IMR-90 (cell line): ENCODE data around the gene PCDH1. TPM values are rescaled to one million over a fixed set of nuclear protein-coding genes. Genes with fewer than 3 reads are reported as not detected.

Experiments used
- ATAC-seq: fragments of 200-7000 bp; cut with Tn5 transposase; 2 replicates; pipeline ENCODE4 v1.9.1; 2020; ENCODE audit warnings: low read depth, mild to moderate bottlenecking, moderate library complexity
- BruUV-seq: library from RNA; stranded (reverse); fragments of 400-500 nt; replicated peaks from 2 replicates; lab custom pipeline; 2021; lab: Mats Ljungman, UMichigan
- CTCF ChIA-PET: fragments of 300-600 bp; formaldehyde crosslinking; extraction: SDS; loops from one replicate; lab custom pipeline; 2021; ENCODE audit warnings: antibody characterized with exemption; lab: Yijun Ruan, JAX
- POLR2A ChIA-PET: fragments of 300-600 bp; sonication (Branson Sonifier 250); formaldehyde crosslinking; loops from one replicate; lab custom pipeline; 2022; ENCODE audit warnings: antibody characterized with exemption; ENCODE audit not compliant: unreplicated experiment; lab: Charles Lee
- DNase-seq: peaks from one replicate; pipeline ENCODE4 v3.0.0; 2013
- H2AFZ ChIP-seq: replicated peaks from 2 replicates; pipeline ENCODE3; 2013; ENCODE audit warnings: low read length, mild to moderate bottlenecking; ENCODE audit not compliant: poor library complexity
- H2AK5ac ChIP-seq: 2 replicates; pipeline ENCODE4 v1.6.1; 2013; ENCODE audit warnings: low read depth, low read length, inconsistent platforms
- H2AK9ac ChIP-seq: replicated peaks from 2 replicates; pipeline ENCODE3; 2013; ENCODE audit warnings: mild to moderate bottlenecking, low read depth, low read length, moderate library complexity; ENCODE audit not compliant: poor library complexity
- H2BK120ac ChIP-seq: 2 replicates; pipeline ENCODE4 v1.6.1; 2013; ENCODE audit warnings: low read depth, low read length, inconsistent platforms
- H2BK15ac ChIP-seq: 3 replicates; pipeline ENCODE4 v1.6.1; 2013; ENCODE audit warnings: low read depth, low read length, inconsistent platforms
- H2BK20ac ChIP-seq: 2 replicates; pipeline ENCODE4 v1.6.1; 2013; ENCODE audit warnings: low read depth, mild to moderate bottlenecking, inconsistent platforms, low read length, moderate library complexity
- H2BK5ac ChIP-seq: 2 replicates; pipeline ENCODE4 v1.6.1; 2013; ENCODE audit warnings: mild to moderate bottlenecking, low read depth, low read length, inconsistent platforms; ENCODE audit not compliant: poor library complexity, severe bottlenecking
- H3K14ac ChIP-seq: replicated peaks from 2 replicates; pipeline ENCODE4 v1.6.1; 2013; ENCODE audit warnings: low read depth, low read length, inconsistent platforms
- H3K18ac ChIP-seq: 2 replicates; pipeline ENCODE4 v1.6.1; 2013; ENCODE audit warnings: low read depth, low read length, control low read depth
- H3K23ac ChIP-seq: 2 replicates; pipeline ENCODE4 v1.6.1; 2013; ENCODE audit warnings: low read depth, low read length, inconsistent platforms
- H3K27ac ChIP-seq: 2 replicates; pipeline ENCODE4 v1.5.1; 2013; ENCODE audit warnings: mild to moderate bottlenecking, control low read depth, low read length; ENCODE audit not compliant: insufficient read depth
- H3K27me3 ChIP-seq: 2 replicates; pipeline ENCODE4 v1.6.1; 2013; ENCODE audit warnings: low read length; ENCODE audit not compliant: control insufficient read depth, insufficient read depth
- H3K36me3 ChIP-seq: 2 replicates; pipeline ENCODE4 v1.6.1; 2013; ENCODE audit warnings: low read length, mixed read lengths; ENCODE audit not compliant: control insufficient read depth, insufficient read depth
- H3K4ac ChIP-seq: 2 replicates; pipeline ENCODE4 v1.6.1; 2013; ENCODE audit warnings: low read depth, low read length, inconsistent platforms
- H3K4me1 ChIP-seq: 2 replicates; pipeline ENCODE4 v1.6.1; 2013; ENCODE audit warnings: low read length, mixed read lengths; ENCODE audit not compliant: control insufficient read depth, insufficient read depth
- H3K4me2 ChIP-seq: 2 replicates; pipeline ENCODE4 v1.6.1; 2013; ENCODE audit warnings: low read depth, mild to moderate bottlenecking, control low read depth, low read length, moderate library complexity
- H3K4me3 ChIP-seq: 2 replicates; pipeline ENCODE4 v1.5.1; 2013; ENCODE audit warnings: low read depth, mild to moderate bottlenecking, control low read depth, low read length, moderate library complexity; ENCODE audit not compliant: insufficient read depth
- H3K56ac ChIP-seq: 2 replicates; pipeline ENCODE4 v1.6.1; 2013; ENCODE audit warnings: low read length, inconsistent platforms; ENCODE audit not compliant: insufficient read depth; ENCODE audit errors: extremely low read depth
- H3K79me1 ChIP-seq, 2 experiments: 2 replicates each; pipeline ENCODE4 v1.6.1; 2013; ENCODE audit warnings: low read length in 2 of 2, inconsistent platforms in 1 of 2, low read depth in 1 of 2
- H3K9ac ChIP-seq: 2 replicates; pipeline ENCODE4 v1.6.1; 2013; ENCODE audit warnings: low read depth, low read length, control low read depth
- H3K9me1 ChIP-seq: 2 replicates; pipeline ENCODE4 v1.6.1; 2013; ENCODE audit warnings: low read length, inconsistent platforms; ENCODE audit not compliant: insufficient read depth
- H3K9me3 ChIP-seq: 2 replicates; pipeline ENCODE4 v1.6.1; 2013; ENCODE audit warnings: low read length; ENCODE audit not compliant: control insufficient read depth, insufficient read depth
- H4K20me1 ChIP-seq: 2 replicates; pipeline ENCODE4 v1.6.1; 2013; ENCODE audit warnings: low read length, inconsistent platforms; ENCODE audit not compliant: insufficient read depth
- H4K5ac ChIP-seq: 2 replicates; pipeline ENCODE4 v1.6.1; 2013; ENCODE audit warnings: mild to moderate bottlenecking, low read depth, low read length, control low read depth
- H4K8ac ChIP-seq, 2 experiments: 2 replicates each; pipeline ENCODE4 v1.6.1; 2013; ENCODE audit warnings: low read depth in 2 of 2, low read length in 2 of 2, control low read depth in 1 of 2, inconsistent platforms in 1 of 2
- H4K91ac ChIP-seq: 2 replicates; pipeline ENCODE4 v1.6.1; 2013; ENCODE audit warnings: low read depth, low read length, inconsistent platforms; ENCODE audit not compliant: insufficient read depth
- CHD1 ChIP-seq: IDR thresholded peaks from 2 replicates; pipeline ENCODE4 v1.6.1; 2012; ENCODE audit warnings: low read depth, low read length, improper control_type of control experiment
- NFE2L2 ChIP-seq: fragments of 150-350 bp; IDR thresholded peaks from 2 replicates; pipeline ENCODE4 v1.6.1; 2016; ENCODE audit warnings: low read depth, mild to moderate bottlenecking, low read length
- RFX5 ChIP-seq: IDR thresholded peaks from 2 replicates; pipeline ENCODE4 v1.8.0; 2012; ENCODE audit warnings: low read depth, mild to moderate bottlenecking, low read length, moderate library complexity
- SMC3 ChIP-seq: fragments of 150-350 bp; IDR thresholded peaks from 2 replicates; pipeline ENCODE4 v1.6.1; 2016; ENCODE audit warnings: low read depth, mild to moderate bottlenecking, antibody characterized with exemption, low read length, moderate library complexity
- WGBS, 2 experiments: methylation state at CpG; one replicate each; pipeline versions ENCODE4 v1.1.5 to v1.1.7; 2013; ENCODE audit warnings: missing lambda C conversion rate in 2 of 2; ENCODE audit not compliant: insufficient read length in 1 of 2; ENCODE audit errors: extremely low coverage in 2 of 2; 5-methylcytosine and 5-hydroxymethylcytosine counted together
- dilution Hi-C: fragments of 300-500 bp; cut with HindIII; formaldehyde crosslinking; loops from one replicate; pipeline ENCODE4 v1.14.3; 2018; ENCODE audit warnings: low sequenced_read_pairs; ENCODE audit not compliant: unreplicated experiment
- in situ Hi-C: fragments of 300-500 bp; cut with MboI; formaldehyde crosslinking; loops from 3 replicates; pipeline ENCODE4 v1.14.3; 2019; ENCODE audit warnings: low sequenced_read_pairs, inconsistent platforms, mixed read lengths
- intact Hi-C: fragments of 100-400 bp; cut with micrococcal nuclease; formaldehyde crosslinking; loops from 2 replicates; pipeline ENCODE4 v1.10.0; 2022
- polyA plus RNA-seq, 3 experiments: library from polyadenylated mRNA; depleted of rRNA; stranded (reverse); fragments of >200 nt; gene quantifications; 2 replicates each; pipeline ENCODE4 v1.2.3, GENCODE V29; 2012; ENCODE audit warnings: low replicate concordance in 1 of 3
- total RNA-seq: library from RNA; depleted of rRNA; stranded (reverse); fragments of >200 nt; gene quantifications from 2 replicates; pipeline ENCODE4 v1.2.3, GENCODE V29; 2012
- TF ChIP-seq, protein P1 (sequence below): fragments of 150-350 bp; IDR thresholded peaks from 2 replicates; pipeline ENCODE4 v1.6.1; 2017; ENCODE audit warnings: mild to moderate bottlenecking, antibody characterized with exemption, low read length, low read depth
- TF ChIP-seq, protein P2 (sequence below): fragments of 150-350 bp; IDR thresholded peaks from 2 replicates; pipeline ENCODE4 v1.6.1; 2016; ENCODE audit warnings: low read depth, mild to moderate bottlenecking, low read length, moderate library complexity, borderline replicate concordance

The PCDH1 gene
- total and polyA plus RNA-seq, 2 of the 4 experiments (the other 2 are of a cell fraction) = 0.74 to 0.90 TPM

DNA sequence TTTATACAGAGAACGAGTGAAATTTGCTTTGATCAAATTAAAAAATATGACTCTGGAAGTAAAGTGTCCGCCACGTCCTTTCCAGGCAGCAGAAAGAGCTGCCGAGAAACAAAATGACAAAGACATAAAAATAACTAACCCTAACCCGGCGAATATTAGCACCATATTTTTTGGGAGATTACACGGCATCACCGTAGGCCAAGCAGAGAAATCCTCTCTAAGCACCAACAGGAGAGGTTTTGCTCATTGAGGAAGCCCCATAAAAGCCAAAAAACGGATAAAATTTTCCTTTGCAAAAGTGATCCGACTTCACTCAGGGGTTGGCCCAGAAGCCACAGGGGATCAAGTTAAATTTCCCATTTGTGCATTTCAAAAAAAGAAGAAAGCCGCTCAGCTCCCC is 70.9 kb downstream of the PCDH1 start:
- Histone ChIP-seq H3K27ac (no peak overlapping the region), H2AK9ac (no peak overlapping the region), H3K36me3 (no peaks in the 10 kb centered on the region), H3K27me3 (peaks cover 95% of the 10 kb centered on the region), H3K79me1 (no peaks in the 10 kb centered on the region), H3K4me3 (no peak overlapping the region), H3K9ac (no peak overlapping the region), H3K4me2 (no peak overlapping the region), H3K4ac (no peak overlapping the region), H2BK120ac (no peak overlapping the region), H3K14ac (no peak overlapping the region), H2AK5ac (no peak overlapping the region), H2BK5ac (no peak overlapping the region), H3K56ac (no peak overlapping the region), H2BK20ac (no peak overlapping the region), H4K8ac (no peak overlapping the region), H3K18ac (no peak overlapping the region), H4K91ac (no peak overlapping the region), H3K4me1 (no peaks in the 10 kb centered on the region), H4K5ac (no peak overlapping the region), H4K20me1 (no peaks in the 10 kb centered on the region), H3K9me3 (no peaks in the 10 kb centered on the region), H3K9me1 (no peaks in the 10 kb centered on the region), H2BK15ac (no peak overlapping the region), H2AFZ (no peak overlapping the region), H3K23ac (no peak overlapping the region)
- intact Hi-C loops (no loop called here), in situ Hi-C loops (no loop called here), dilution Hi-C loops (no loop called here)
- TF ChIP-seq RFX5 (no peak), SMC3 (no peak), CHD1 (no peak), NFE2L2 (no peak)
- TF ChIP-seq, protein P1, sequence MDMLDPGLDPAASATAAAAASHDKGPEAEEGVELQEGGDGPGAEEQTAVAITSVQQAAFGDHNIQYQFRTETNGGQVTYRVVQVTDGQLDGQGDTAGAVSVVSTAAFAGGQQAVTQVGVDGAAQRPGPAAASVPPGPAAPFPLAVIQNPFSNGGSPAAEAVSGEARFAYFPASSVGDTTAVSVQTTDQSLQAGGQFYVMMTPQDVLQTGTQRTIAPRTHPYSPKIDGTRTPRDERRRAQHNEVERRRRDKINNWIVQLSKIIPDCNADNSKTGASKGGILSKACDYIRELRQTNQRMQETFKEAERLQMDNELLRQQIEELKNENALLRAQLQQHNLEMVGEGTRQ = no peak
- TF ChIP-seq, protein P2, sequence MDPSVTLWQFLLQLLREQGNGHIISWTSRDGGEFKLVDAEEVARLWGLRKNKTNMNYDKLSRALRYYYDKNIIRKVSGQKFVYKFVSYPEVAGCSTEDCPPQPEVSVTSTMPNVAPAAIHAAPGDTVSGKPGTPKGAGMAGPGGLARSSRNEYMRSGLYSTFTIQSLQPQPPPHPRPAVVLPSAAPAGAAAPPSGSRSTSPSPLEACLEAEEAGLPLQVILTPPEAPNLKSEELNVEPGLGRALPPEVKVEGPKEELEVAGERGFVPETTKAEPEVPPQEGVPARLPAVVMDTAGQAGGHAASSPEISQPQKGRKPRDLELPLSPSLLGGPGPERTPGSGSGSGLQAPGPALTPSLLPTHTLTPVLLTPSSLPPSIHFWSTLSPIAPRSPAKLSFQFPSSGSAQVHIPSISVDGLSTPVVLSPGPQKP = no peak
- no peak for ATAC-seq
- POLR2A ChIA-PET = interaction anchor here (0.5 kb wide), 1 partner anchor 213 kb away, joined by 3 read pairs; no protein-coding TSS in a partner anchor
- CTCF ChIA-PET = no interaction called here
- WGBS, 2 experiments = 67% methylated on average over 4 of the region's 11 CpGs; no CpG with 5 or more reads in 1 of the 2 experiments
- no TSS peak for BruUV-seq
- no peak for DNase-seq
